H54 (cell line): Measurements from ENCODE around the gene ANXA9.

ENCODE experiments used
- DNase-seq: peaks from one replicate; pipeline ENCODE4 v3.0.0; 2011; ENCODE audit warnings: low spot score, mixed read lengths; ENCODE audit not compliant: insufficient read length
- FAIRE-seq: peaks from 3 replicates; lab custom pipeline; 2011; peaks lifted over from hg19 to GRCh38; lab: Jason Lieb, UNC
- POLR2A ChIP-seq: IDR thresholded peaks from 2 replicates; pipeline ENCODE4 v1.6.1; 2011; ENCODE audit warnings: low read depth, mild to moderate bottlenecking, low read length

Gene ANXA9

DNA sequence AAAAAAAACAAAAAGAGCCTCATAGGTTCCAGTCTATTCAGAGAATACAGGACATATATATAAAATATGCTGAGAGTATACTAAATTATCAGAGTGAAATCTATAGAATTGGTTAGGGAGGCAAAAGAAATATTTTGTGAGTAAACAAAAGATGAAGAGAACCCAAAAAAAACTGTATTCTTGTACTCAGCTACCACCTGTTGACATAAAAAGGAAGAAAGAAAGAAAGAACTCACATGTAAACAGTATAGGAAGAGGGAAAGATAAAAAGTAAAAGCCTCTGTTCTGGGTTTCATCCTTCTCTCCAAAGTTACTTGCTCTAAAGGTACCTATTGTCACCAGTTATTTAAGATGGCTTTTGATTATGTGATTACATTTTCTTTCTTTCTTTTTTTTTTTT is 44.4 kb downstream of the ANXA9 start:
- no peak for TF ChIP-seq POLR2A
- FAIRE-seq (no peak), DNase-seq (no peak)

DNA sequence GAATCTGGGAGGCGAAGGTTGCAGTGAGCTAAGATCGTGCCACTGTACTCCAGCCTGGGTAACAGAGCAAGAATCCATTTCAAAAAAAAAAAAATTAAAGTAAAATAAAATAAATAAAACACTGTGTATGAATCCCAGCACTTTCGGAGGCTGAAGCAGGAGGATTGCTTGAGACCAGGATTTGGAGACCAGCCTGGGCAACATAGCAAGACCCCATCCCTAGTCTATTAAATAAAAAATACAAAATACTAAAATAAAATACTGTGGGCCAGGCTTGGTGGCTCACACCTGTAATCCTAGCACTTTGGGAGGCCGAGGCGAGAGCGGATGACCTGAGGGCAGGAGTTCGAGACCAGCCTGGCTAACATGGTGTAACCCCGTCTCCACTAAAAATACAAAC is 50.1 kb downstream of the ANXA9 start:
- FAIRE-seq (no peak), DNase-seq (no peak)
- no peak for TF ChIP-seq POLR2A

DNA sequence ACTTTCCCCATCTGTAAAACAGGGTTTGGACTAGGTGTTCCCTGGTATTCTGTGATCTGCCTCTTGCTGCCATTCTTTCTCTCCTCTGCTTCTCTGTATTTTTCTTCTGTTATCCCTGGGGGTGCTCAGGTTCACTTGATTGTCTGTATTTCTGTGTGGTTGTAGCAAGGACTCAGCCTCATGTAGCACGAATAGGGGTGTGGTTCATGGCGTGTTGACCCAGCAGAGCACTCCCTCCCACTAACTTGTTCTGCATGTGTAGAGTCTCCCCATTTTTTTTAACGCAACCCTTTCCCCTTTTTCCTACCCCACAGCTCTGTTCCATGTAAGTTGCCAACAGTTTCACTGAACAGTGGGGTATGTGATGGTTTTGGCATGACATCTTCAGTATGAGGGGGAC is 53.1 kb downstream of the ANXA9 start:
- DNase-seq (no peak), FAIRE-seq (no peak)
- no peak for TF ChIP-seq POLR2A

DNA sequence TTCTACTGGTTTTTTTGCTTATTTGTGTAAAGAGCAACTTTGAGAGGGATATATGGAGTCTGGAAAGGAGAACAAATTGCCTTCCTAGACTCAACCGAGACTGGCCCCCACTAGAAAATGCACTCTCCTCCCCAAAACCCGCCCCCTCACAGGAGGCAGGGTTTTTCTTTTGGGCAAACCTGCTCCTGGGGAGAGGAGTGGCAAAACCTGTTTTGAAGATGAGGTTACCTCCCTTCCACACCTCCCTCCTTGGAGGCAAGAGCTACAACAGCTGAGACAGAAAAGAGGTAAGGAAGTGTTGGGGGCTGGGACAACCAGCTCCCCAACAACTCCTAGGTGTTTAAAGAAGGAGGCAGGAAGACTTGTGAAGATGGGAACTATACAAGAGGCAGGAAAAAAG is 54.3 kb downstream of the ANXA9 start, which contains the start of gene BNIPL:
Gene BNIPL, plus strand, starts transcription at position 231 of the 400 bp plus-strand sequence. Its CDS starts 140 bp downstream, at position 371.
- FAIRE-seq = no peak
- DNase-seq = no peak
- TF ChIP-seq POLR2A = no peak

DNA sequence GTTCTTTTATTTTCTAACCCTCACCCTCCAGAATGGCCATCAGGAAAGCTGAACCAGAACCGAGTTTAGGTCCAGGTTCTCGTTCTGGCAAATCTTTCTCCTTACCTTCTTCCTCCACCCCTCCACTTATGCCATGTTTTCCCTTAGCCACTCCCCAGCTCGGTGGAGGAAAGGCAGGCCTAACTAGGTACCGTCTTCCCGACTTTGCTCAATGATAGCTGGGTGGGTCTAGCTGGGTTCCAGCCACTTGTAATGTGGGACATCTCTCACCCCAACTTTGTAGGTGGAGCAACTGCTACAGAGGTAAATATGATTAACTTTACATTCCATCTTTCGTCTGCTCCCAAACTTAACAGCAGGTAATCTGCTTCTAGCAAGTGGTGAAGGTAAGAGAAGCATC is 54.9 kb downstream of the ANXA9 start:
- FAIRE-seq = no peak
- TF ChIP-seq POLR2A = no peak
- DNase-seq = no peak

DNA sequence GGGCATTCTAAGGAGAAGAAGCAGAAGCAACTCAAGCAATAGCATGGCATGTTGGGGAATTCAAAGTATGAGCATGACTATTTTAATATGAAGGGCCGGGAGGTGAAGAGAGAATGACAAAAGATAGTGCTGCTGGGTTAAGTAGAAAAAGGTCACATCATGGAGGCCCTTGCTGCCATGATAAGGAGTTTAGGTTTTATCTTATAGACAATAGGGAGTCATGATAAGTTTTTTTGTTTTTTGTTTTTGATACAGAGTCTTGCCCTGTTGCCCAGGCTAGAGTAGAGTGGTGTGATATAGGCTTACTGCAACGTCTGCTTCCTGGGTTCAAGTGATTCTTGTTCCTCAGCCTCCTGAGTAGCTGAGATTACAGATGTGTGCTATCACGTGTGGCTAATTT is 57.4 kb downstream of the ANXA9 start:
- FAIRE-seq (no peak), DNase-seq (no peak)
- TF ChIP-seq POLR2A = no peak

DNA sequence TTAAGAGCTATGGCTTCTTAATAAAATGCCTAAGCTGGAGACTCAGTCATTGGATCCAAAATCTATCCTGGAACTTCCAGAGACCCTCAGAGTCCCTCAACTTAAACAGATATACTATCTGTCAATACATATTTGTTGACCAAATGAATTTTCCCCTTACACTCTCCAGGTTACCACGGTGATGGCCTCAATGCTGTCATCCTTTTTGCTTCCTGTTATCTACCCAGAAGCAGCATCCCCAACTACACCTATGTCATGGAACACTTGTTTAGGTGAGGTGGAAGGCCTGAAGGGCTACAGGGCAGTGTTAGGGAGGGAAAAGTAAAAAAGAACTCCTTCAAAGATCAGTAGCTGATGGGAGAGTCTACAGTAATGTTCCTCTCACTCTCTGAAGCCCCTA is 61.1 kb downstream of the ANXA9 start:
- no peak for TF ChIP-seq POLR2A
- DNase-seq (no peak), FAIRE-seq (no peak)
